ENCODE results near the gene ELMO1.

DNA sequence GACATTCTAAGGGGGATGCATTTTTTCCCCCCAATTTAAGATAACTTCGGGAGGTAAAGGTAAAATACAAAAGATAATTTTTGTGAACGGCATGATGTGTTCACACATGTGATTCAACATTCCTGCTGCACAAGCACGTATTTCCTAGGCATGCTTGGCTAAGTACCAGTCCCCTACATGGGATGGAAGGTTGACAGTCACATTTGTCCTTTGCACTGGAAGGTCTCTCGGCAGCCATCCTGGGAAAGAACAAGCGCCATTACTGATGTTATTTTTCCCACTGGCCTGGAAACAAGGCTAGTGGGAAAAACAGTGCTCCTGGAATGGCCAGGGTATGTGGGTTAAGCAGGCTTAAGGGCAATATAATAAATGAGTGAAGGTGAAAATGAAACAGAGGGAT, 448.2 kb downstream of the ELMO1 start:
- TF ChIP-seq CTCF (IDR thresholded peaks at IDR 0.05; ENCODE audit: low read depth, low read length, poor library complexity, severe bottlenecking) (no peak), EZH2phosphoT487 (IDR thresholded peaks at IDR 0.05; ENCODE audit: borderline replicate concordance, low read length) (no peak)
